Choroid plexus epithelial cell (primary cell): ENCODE results near the gene CRYBA2.

ENCODE experiments used
- DNase-seq: peaks from one replicate; pipeline ENCODE4 v3.0.0-alpha.2; 2010; ENCODE audit warnings: low read depth
- H3K4me3 ChIP-seq: 2 replicates; pipeline ENCODE4 v1.5.1; 2011; ENCODE audit warnings: low read depth, mild to moderate bottlenecking, control low read depth, low read length, moderate library complexity
- CTCF ChIP-seq: conservative IDR thresholded peaks from 2 replicates; pipeline ENCODE4 v1.5.1; 2011; ENCODE audit warnings: low read depth, mild to moderate bottlenecking, control low read depth, inconsistent platforms, low read length, moderate library complexity

The CRYBA2 gene

DNA sequence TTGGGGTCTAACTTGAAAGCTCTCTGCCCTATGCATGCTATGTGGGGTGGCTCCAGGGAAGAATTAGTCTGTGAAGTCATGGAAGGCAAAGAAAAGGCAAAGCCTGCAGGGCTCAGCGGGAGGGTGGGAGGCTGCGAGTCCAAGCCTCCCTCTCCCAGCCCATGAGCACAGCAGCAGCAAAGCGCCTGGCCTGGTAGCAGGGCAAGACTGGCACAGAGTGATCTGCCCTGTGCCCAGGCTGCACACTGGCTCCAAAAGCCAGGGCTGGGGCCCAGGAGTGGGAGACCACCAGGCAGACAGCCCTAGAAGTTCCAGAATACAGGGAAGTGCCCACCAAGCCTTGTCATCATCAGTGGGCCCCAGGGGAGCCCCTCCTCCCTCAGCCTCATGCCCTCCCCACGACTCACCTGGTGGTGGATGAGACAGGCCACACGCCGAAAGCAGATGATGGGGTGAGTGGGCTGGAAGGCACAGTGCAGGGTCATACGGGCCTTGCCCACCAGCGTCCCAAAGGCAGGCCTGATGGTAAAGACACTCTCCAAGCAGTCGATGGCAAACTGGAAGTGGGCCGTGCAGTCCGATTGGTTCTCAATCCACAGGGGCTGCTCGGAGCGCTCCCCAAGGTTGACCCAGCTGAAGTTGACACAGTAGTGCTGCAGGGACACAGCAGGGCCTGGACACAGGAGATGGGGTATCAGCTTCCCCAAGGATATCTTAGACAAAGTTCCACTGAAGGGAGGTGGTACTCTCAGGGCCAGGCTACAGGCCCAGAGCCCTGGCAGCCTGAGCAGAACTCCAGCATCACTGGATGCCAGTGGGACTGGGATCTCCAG, 36.0 kb upstream of the CRYBA2 start:
- TF ChIP-seq CTCF = no peak
- no peak overlapping the region for H3K4me3 ChIP-seq
- DNase-seq = no peak

DNA sequence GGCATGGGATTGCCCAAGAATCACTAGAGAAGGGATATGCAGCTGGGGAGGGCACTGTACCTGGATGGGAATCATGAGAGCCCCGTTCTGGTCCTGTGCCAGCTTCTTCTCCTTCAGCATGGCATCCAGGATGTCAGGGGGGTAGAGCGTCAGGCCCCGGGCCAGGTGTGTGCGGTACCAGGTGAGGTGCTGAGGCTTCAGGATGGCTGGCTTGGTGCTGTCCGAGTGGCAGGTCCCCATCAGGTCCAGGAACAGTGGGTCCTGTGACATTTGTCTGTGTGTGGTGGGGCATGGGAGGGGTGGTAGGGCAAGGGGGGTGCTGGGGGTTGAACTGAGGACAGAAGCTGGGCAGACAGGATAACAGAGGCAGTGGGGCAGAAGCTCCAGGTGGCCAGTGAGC, 34.9 kb upstream of the CRYBA2 start:
- no peak for DNase-seq
- TF ChIP-seq CTCF = no peak
- H3K4me3 ChIP-seq = no peak overlapping the region

DNA sequence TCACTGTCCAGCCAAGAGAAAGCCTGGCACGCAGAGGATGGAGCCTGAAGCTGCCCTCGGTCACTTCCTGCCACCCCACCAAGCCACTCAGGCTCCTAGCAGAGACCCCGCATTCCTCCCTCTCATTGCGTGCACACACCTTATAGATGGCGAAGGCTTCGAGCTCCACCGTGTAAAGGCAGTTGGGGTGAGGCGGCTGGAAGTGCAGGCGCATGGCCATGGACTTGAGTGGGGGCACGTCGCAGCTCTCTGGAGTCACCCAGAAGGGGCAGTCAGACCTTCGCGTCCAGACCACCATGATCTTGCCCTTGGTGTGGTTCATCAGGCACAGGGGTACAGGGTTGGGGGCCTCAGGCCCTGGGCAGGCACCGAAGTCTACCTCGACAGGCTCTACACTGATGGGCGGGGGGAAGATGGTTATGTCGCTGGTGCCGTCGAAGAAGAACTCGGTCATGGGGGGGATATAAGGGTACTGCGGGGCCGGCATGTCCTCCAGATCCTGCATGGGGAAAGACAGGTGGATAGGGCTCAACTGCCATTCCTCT, 34.4 kb upstream of the CRYBA2 start:
- no peak overlapping the region for H3K4me3 ChIP-seq
- no peak for TF ChIP-seq CTCF
- DNase-seq = no peak

- no peak for TF ChIP-seq CTCF
- no peak overlapping the region for H3K4me3 ChIP-seq
- DNase-seq = no peak
Measured at GRCh38 chr2:219026946-219027345, 33.7 kb upstream of the CRYBA2 start.

DNA sequence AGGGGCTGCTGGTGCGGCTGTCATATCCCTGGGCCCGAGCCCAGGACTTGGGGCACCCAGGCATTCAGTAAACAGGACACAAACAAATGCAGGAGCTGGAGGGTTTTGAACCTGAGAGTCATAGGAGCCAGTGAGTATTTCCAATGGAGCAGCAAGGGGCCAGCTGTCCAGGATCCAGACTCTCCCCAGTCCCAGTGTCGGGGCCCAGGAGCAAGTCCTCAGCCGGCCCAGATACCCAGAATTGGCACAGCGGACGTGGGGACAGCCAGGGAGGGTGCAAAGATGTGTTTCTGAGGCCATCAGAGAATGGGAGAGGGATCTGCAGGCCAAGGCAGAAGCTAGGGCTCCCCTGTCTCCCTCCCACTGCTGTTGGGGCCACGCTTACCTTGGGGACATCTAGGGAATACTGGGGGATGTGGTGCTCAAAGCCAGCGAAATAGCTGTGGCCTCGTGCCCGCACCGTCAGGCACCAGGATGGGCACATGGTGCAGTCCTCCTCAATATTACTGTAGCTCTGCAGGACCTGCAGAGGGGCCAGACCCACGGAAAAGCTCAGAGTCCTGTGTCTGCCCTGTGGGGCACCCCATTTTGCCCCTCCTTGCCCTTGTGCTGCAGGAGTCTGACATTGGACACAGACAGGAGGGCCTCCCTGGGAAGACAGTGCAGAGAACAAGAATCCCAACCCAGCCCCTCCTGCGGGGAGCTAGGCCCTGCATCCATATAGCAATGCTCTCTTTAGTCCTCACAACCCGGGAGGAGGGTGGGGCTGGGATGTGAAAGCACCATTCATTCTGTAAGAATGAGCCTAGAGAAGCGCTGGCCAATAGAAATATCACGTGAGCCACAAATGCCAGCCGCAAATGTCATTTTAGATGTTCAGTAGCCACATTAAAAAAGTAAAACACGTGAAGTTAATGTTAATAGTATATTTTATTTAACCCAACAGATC, 32.7 kb upstream of the CRYBA2 start:
- TF ChIP-seq CTCF = no peak
- no peak for DNase-seq

GRCh38 chr2:219024059-219024458, 30.8 kb upstream of the CRYBA2 start:
- no peak for TF ChIP-seq CTCF
- H3K4me3 ChIP-seq = no peak overlapping the region
- DNase-seq = no peak

More for the DNA sequence above, 32.7 kb upstream of the CRYBA2 start:
- no peak overlapping the region for H3K4me3 ChIP-seq
